T-helper 2 cell treated with Interferon-gamma antibody and Interleukin-4, amounts not matched to agents 5 μg/mL and 100 μg/mL, for 36 hours (primary cell): Measurements from ENCODE around the gene TMEM235.

Experiments used
- DNase-seq: peaks from one replicate; pipeline ENCODE4 v3.0.0; 2021; ENCODE audit warnings: low spot score
- H3K27ac Mint-ChIP-seq: one replicate; pipeline ENCODE4 v1.8.0; 2021; ENCODE audit warnings: mild to moderate bottlenecking, mixed read lengths
- H3K27me3 Mint-ChIP-seq: one replicate; pipeline ENCODE4 v1.8.0; 2021; ENCODE audit warnings: low read depth, mixed read lengths
- H3K36me3 Mint-ChIP-seq: one replicate; pipeline ENCODE4 v1.8.0; 2021; ENCODE audit warnings: low read depth, mixed read lengths
- H3K4me1 Mint-ChIP-seq: one replicate; pipeline ENCODE4 v1.8.0; 2021; ENCODE audit warnings: low read depth, mixed read lengths
- H3K4me3 Mint-ChIP-seq: one replicate; pipeline ENCODE4 v1.8.0; 2022; ENCODE audit warnings: mild to moderate bottlenecking, moderate library complexity, mixed read lengths
- H3K9me3 Mint-ChIP-seq: one replicate; pipeline ENCODE4 v1.8.0; 2021; ENCODE audit warnings: mixed read lengths

TMEM235 gene

DNA sequence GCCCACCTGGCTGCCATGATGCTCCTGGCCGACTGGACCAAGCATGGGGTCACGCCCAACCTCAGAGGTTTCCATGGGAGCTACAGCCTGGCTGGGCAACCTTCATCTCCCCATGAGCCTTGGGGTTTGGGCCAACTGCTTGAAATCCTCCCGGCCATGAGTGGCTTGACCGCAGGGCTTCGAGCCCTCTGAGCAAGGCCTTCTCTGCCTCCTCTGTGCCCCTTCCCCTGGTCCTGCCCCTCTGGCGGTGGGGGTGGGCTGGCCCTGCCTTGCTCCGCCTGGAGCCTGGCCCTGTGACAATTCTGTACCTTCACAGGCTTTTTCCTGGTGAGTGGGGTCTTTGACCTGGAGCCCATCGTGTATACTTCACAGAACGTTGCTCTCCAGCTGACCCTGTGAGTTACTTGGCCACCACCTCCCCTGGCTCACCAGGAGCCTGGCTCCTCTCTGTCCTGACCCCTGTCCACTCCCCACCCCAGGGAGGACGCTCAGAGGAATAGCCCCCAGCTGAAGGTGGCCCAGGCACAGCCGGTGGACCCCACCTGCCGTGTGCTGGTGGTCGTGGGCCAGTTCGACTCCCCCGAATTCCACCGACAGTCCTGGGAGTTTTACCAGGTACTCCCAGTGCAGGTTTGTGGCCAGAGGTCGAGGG is 26.2 kb upstream of the TMEM235 start:
- Mint-ChIP-seq H3K4me3 (no peak overlapping the region), H3K9me3 (no peaks in the 10 kb centered on the region), H3K36me3 (peaks cover 5% of the 10 kb centered on the region), H3K27ac (no peak overlapping the region), H3K27me3 (no peaks in the 10 kb centered on the region), H3K4me1 (no peaks in the 10 kb centered on the region)
- DNase-seq = no peak

DNA sequence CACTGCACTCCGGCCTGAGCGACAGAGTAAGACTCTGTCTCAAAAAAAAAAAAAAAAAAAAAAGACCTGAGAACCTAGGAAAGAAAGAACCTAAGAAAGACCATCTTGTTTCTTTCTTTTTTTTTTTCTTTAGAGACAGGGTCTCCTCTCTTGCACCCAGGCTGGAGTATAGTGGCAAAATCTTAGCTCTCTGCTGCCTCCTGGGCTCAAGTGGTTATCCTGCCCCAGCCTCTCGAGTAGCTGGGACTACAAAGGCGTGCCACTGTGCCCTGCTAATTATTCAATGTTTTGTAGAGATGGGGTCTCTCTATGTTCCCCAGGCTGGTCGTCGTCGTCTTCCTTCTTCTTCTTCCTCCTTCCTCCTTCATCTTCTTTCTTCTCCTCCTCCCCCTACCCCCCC is 25.1 kb upstream of the TMEM235 start:
- no peak overlapping the region for H3K27ac Mint-ChIP-seq
- no peaks in the 10 kb centered on the region for H3K9me3 Mint-ChIP-seq
- H3K36me3 Mint-ChIP-seq = peaks cover 5% of the 10 kb centered on the region
- H3K4me3 Mint-ChIP-seq = no peak overlapping the region
- no peaks in the 10 kb centered on the region for H3K4me1 Mint-ChIP-seq
- no peak for DNase-seq
- no peaks in the 10 kb centered on the region for H3K27me3 Mint-ChIP-seq

DNA sequence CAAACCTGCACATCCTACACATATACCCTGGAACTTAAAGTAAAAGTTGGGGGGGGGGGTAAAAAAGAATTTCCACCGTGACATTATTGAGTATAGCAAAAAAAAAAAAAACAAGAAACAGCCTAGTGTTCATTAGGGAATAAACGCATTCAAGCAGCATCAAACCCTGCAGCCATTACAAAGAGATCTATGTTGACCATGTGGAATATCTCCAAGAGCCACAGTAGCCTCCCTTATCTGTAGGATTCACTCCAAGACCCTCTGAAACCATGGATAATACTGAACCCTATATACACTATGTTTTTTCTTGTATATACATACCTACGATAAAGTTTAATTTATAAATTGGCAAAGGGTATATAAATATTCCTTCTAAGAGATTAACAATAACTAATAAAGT is 22.9 kb upstream of the TMEM235 start:
- H3K27ac Mint-ChIP-seq = no peak overlapping the region
- no peak overlapping the region for H3K4me3 Mint-ChIP-seq
- H3K9me3 Mint-ChIP-seq = no peaks in the 10 kb centered on the region
- no peaks in the 10 kb centered on the region for H3K27me3 Mint-ChIP-seq
- H3K4me1 Mint-ChIP-seq = no peaks in the 10 kb centered on the region
- DNase-seq = no peak
- H3K36me3 Mint-ChIP-seq = peaks cover 5% of the 10 kb centered on the region

DNA sequence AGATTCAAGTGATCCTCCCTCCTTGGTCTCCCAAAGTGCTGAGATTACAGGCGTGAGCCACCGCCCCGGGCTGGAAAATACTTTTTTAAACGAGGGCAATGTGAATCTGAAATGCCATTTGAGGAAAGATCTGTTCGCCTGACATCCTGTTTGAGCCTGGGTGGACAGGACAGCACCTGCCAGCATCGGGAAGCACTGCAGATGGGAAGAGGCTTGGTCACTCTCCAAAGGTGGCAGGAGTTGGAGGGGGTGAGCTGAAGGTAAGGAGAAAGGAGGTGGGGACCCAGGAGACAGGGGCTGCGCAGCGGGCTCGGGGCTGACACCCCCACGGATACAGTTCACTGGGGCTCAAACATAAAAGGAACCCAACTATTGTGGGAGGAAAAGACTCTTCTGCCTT is 21.3 kb upstream of the TMEM235 start:
- Mint-ChIP-seq H3K4me1 (peaks cover 3% of the 10 kb centered on the region), H3K27ac (no peak overlapping the region), H3K4me3 (no peak overlapping the region), H3K36me3 (peaks cover 11% of the 10 kb centered on the region), H3K9me3 (no peaks in the 10 kb centered on the region), H3K27me3 (no peaks in the 10 kb centered on the region)
- DNase-seq = no peak

DNA sequence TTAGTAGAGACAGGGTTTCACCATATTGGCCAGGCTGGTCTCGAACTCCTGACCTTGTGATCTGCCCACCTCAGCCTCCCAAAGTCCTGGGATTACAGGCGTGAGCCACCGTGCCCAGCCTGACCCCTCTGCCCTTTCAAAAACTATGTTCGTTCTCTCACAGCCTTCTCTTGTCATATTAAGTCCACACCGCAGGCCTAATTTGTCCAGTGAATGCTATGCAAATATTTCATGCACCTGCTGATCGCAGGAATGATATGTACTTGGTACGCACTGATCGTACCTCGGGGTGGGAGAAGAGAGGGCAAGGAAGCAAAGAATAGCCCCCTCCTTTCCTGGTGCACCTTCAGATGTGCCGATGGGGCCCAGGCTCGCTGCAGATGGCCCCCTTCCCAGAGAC is 20.4 kb upstream of the TMEM235 start:
- H3K9me3 Mint-ChIP-seq = no peaks in the 10 kb centered on the region
- DNase-seq = no peak
- peaks cover 17% of the 10 kb centered on the region for H3K36me3 Mint-ChIP-seq
- no peak overlapping the region for H3K27ac Mint-ChIP-seq
- no peak overlapping the region for H3K4me3 Mint-ChIP-seq
- H3K4me1 Mint-ChIP-seq = peaks cover 7% of the 10 kb centered on the region
- no peaks in the 10 kb centered on the region for H3K27me3 Mint-ChIP-seq

DNA sequence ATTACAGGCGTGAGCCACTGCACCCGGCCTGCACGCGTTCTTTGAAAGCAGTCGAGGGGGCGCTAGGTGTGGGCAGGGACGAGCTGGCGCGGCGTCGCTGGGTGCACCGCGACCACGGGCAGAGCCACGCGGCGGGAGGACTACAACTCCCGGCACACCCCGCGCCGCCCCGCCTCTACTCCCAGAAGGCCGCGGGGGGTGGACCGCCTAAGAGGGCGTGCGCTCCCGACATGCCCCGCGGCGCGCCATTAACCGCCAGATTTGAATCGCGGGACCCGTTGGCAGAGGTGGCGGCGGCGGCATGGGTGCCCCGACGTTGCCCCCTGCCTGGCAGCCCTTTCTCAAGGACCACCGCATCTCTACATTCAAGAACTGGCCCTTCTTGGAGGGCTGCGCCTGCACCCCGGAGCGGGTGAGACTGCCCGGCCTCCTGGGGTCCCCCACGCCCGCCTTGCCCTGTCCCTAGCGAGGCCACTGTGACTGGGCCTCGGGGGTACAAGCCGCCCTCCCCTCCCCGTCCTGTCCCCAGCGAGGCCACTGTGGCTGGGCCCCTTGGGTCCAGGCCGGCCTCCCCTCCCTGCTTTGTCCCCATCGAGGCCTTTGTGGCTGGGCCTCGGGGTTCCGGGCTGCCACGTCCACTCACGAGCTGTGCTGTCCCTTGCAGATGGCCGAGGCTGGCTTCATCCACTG is 17.3 kb upstream of the TMEM235 start, which contains the start of gene BIRC5:
BIRC5 (plus strand) TSS at position 238 of the 690 bp plus-strand sequence; CDS start at position 302, 64 bp downstream.
- Mint-ChIP-seq H3K36me3 (peaks cover 25% of the 10 kb centered on the region), H3K27me3 (no peaks in the 10 kb centered on the region), H3K4me3 (peak within 1 kb of the TSS; percentile 99), H3K27ac (peak within 1 kb of the TSS; percentile 93), H3K9me3 (no peaks in the 10 kb centered on the region), H3K4me1 (peaks cover 13% of the 10 kb centered on the region)
- DNase-seq = peak; percentile 89

DNA sequence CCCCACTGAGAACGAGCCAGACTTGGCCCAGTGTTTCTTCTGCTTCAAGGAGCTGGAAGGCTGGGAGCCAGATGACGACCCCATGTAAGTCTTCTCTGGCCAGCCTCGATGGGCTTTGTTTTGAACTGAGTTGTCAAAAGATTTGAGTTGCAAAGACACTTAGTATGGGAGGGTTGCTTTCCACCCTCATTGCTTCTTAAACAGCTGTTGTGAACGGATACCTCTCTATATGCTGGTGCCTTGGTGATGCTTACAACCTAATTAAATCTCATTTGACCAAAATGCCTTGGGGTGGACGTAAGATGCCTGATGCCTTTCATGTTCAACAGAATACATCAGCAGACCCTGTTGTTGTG is 16.7 kb upstream of the TMEM235 start:
- Mint-ChIP-seq H3K4me1 (peaks cover 13% of the 10 kb centered on the region), H3K4me3 (peak overlapping the region; percentile 99), H3K9me3 (no peaks in the 10 kb centered on the region), H3K27me3 (no peaks in the 10 kb centered on the region), H3K36me3 (peaks cover 31% of the 10 kb centered on the region), H3K27ac (peak overlapping the region; percentile 93)
- DNase-seq = no peak

DNA sequence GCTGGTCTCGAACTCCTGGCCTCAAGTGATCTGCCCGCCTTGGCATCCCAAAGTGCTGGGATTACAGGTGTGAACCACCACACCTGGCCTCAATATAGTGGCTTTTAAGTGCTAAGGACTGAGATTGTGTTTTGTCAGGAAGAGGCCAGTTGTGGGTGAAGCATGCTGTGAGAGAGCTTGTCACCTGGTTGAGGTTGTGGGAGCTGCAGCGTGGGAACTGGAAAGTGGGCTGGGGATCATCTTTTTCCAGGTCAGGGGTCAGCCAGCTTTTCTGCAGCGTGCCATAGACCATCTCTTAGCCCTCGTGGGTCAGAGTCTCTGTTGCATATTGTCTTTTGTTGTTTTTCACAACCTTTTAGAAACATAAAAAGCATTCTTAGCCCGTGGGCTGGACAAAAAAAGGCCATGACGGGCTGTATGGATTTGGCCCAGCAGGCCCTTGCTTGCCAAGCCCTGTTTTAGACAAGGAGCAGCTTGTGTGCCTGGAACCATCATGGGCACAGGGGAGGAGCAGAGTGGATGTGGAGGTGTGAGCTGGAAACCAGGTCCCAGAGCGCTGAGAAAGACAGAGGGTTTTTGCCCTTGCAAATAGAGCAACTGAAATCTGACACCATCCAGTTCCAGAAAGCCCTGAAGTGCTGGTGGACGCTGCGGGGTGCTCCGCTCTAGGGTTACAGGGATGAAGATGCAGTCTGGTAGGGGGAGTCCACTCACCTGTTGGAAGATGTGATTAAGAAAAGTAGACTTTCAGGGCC is 11.9 kb upstream of the TMEM235 start:
- Mint-ChIP-seq H3K36me3 (peaks cover 60% of the 10 kb centered on the region), H3K4me1 (peaks cover 10% of the 10 kb centered on the region), H3K9me3 (no peaks in the 10 kb centered on the region), H3K4me3 (no peak overlapping the region), H3K27ac (no peak overlapping the region), H3K27me3 (no peaks in the 10 kb centered on the region)
- no peak for DNase-seq

DNA sequence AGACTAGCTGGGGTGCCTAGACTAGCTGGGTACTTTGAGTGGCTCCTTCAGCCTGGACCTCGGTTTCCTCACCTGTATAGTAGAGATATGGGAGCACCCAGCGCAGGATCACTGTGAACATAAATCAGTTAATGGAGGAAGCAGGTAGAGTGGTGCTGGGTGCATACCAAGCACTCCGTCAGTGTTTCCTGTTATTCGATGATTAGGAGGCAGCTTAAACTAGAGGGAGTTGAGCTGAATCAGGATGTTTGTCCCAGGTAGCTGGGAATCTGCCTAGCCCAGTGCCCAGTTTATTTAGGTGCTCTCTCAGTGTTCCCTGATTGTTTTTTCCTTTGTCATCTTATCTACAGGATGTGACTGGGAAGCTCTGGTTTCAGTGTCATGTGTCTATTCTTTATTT is 8.4 kb upstream of the TMEM235 start:
- Mint-ChIP-seq H3K27me3 (no peaks in the 10 kb centered on the region), H3K9me3 (no peaks in the 10 kb centered on the region), H3K36me3 (peaks cover 49% of the 10 kb centered on the region), H3K27ac (no peak overlapping the region), H3K4me3 (no peak overlapping the region), H3K4me1 (no peaks in the 10 kb centered on the region)
- no peak for DNase-seq

DNA sequence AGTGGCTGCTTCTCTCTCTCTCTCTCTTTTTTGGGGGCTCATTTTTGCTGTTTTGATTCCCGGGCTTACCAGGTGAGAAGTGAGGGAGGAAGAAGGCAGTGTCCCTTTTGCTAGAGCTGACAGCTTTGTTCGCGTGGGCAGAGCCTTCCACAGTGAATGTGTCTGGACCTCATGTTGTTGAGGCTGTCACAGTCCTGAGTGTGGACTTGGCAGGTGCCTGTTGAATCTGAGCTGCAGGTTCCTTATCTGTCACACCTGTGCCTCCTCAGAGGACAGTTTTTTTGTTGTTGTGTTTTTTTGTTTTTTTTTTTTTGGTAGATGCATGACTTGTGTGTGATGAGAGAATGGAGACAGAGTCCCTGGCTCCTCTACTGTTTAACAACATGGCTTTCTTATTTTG is 7.7 kb upstream of the TMEM235 start:
- Mint-ChIP-seq H3K36me3 (peaks cover 46% of the 10 kb centered on the region), H3K4me3 (no peak overlapping the region), H3K4me1 (no peaks in the 10 kb centered on the region), H3K9me3 (no peaks in the 10 kb centered on the region), H3K27me3 (no peaks in the 10 kb centered on the region), H3K27ac (no peak overlapping the region)
- DNase-seq = no peak

DNA sequence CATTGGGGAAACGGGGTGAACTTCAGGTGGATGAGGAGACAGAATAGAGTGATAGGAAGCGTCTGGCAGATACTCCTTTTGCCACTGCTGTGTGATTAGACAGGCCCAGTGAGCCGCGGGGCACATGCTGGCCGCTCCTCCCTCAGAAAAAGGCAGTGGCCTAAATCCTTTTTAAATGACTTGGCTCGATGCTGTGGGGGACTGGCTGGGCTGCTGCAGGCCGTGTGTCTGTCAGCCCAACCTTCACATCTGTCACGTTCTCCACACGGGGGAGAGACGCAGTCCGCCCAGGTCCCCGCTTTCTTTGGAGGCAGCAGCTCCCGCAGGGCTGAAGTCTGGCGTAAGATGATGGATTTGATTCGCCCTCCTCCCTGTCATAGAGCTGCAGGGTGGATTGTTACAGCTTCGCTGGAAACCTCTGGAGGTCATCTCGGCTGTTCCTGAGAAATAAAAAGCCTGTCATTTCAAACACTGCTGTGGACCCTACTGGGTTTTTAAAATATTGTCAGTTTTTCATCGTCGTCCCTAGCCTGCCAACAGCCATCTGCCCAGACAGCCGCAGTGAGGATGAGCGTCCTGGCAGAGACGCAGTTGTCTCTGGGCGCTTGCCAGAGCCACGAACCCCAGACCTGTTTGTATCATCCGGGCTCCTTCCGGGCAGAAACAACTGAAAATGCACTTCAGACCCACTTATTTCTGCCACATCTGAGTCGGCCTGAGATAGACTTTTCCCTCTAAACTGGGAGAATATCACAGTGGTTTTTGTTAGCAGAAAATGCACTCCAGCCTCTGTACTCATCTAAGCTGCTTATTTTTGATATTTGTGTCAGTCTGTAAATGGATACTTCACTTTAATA is 7.0 kb upstream of the TMEM235 start:
- Mint-ChIP-seq H3K4me1 (no peaks in the 10 kb centered on the region), H3K27me3 (no peaks in the 10 kb centered on the region), H3K27ac (no peak overlapping the region), H3K36me3 (peaks cover 39% of the 10 kb centered on the region), H3K4me3 (no peak overlapping the region), H3K9me3 (no peaks in the 10 kb centered on the region)
- DNase-seq = no peak

DNA sequence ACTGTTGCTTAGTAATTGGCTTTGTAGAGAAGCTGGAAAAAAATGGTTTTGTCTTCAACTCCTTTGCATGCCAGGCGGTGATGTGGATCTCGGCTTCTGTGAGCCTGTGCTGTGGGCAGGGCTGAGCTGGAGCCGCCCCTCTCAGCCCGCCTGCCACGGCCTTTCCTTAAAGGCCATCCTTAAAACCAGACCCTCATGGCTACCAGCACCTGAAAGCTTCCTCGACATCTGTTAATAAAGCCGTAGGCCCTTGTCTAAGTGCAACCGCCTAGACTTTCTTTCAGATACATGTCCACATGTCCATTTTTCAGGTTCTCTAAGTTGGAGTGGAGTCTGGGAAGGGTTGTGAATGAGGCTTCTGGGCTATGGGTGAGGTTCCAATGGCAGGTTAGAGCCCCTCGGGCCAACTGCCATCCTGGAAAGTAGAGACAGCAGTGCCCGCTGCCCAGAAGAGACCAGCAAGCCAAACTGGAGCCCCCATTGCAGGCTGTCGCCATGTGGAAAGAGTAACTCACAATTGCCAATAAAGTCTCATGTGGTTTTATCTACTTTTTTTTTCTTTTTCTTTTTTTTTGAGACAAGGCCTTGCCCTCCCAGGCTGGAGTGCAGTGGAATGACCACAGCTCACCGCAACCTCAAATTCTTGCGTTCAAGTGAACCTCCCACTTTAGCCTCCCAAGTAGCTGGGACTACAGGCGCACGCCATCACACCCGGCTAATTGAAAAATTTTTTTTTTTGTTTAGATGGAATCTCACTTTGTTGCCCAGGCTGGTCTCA is 6.2 kb upstream of the TMEM235 start:
- no peak for DNase-seq
- Mint-ChIP-seq H3K36me3 (peaks cover 35% of the 10 kb centered on the region), H3K27ac (no peak overlapping the region), H3K27me3 (peaks cover 2% of the 10 kb centered on the region), H3K4me1 (no peaks in the 10 kb centered on the region), H3K9me3 (no peaks in the 10 kb centered on the region), H3K4me3 (no peak overlapping the region)

DNA sequence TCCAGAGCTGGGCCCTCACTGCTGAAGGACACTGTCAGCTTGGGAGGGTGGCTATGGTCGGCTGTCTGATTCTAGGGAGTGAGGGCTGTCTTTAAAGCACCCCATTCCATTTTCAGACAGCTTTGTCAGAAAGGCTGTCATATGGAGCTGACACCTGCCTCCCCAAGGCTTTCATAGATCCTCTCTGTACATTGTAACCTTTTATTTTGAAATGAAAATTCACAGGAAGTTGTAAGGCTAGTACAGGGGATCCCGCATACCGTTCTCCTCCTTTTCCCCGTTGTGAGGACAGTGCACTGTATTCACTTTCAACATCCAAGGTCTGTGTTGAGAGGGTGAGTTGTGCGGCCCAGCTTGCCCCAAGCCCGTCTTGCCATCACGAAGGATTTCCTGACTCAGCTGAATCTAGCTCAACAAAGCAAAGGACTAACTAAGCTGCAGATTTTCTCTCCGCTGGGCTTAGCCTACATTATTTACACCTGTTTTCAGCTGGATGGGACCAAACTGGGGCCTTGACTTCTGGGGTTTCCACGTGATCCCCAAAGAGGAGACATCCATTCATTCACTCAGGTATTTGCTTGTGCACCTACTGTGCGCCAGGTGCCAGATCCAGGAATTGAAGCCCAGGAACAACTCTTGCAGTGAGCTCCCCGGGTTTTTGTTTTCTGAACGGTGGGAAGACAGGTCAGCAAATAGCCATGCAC is 5.2 kb upstream of the TMEM235 start:
- Mint-ChIP-seq H3K27me3 (peaks cover 11% of the 10 kb centered on the region), H3K36me3 (peaks cover 29% of the 10 kb centered on the region), H3K27ac (no peak overlapping the region), H3K9me3 (no peaks in the 10 kb centered on the region), H3K4me3 (no peak overlapping the region), H3K4me1 (no peaks in the 10 kb centered on the region)
- DNase-seq = no peak
